ENCODE measurements around the gene THRB.

THRB gene

DNA sequence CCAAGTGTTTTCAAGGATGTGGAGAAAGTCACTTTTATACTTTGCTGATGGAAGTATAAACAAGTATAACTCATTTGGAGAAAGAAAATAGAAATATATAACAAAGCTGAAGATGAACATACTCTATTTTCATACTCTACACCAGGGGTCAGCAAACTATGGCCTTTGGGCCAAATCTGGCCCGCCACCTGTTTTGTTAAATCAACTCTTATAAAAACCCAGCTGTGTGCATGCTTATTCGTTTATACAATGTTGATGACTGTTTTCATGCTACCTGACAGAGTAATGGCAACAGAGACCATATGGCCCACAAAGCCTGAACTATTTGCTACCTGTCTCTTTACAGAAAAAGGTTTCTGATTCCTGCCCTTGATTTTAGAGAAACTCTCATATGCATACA lies 425.6 kb downstream of the THRB start:
- TF ChIP-seq, protein P1, sequence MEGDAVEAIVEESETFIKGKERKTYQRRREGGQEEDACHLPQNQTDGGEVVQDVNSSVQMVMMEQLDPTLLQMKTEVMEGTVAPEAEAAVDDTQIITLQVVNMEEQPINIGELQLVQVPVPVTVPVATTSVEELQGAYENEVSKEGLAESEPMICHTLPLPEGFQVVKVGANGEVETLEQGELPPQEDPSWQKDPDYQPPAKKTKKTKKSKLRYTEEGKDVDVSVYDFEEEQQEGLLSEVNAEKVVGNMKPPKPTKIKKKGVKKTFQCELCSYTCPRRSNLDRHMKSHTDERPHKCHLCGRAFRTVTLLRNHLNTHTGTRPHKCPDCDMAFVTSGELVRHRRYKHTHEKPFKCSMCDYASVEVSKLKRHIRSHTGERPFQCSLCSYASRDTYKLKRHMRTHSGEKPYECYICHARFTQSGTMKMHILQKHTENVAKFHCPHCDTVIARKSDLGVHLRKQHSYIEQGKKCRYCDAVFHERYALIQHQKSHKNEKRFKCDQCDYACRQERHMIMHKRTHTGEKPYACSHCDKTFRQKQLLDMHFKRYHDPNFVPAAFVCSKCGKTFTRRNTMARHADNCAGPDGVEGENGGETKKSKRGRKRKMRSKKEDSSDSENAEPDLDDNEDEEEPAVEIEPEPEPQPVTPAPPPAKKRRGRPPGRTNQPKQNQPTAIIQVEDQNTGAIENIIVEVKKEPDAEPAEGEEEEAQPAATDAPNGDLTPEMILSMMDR (IDR thresholded peaks at IDR 0.05; ENCODE audit: borderline replicate concordance, control extremely low read depth, extremely low read depth, insufficient read depth, missing control alignments), result no peak
- in situ Hi-C loops (cut with MboI; ENCODE audit: low sequenced_read_pairs, unreplicated experiment), result no loop called here
- DNase-seq (ENCODE audit: low spot score), result no peak

DNA sequence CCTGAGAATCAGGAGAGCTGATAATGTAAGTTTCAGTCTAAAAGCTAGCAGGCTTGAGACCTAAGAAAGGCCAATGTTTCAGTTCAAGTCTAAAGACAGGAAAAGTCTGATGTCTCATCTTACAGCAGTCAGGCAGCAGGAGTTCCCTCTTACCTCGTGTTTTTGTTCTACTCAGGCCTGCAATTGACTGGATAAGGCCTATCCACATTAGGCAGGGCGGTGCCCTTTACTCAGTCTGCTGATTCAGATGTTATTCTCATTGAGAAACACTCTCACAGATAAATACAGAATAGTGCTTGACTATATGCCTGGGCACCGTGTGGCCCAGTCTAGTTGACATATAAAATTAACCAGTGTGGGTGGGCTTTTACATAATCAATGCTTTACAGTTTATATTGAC lies 427.2 kb downstream of the THRB start:
- DNase-seq (ENCODE audit: low spot score), result no peak
- in situ Hi-C loops (cut with MboI; ENCODE audit: low sequenced_read_pairs, unreplicated experiment), result no loop called here
- TF ChIP-seq, protein P1 (IDR thresholded peaks at IDR 0.05; ENCODE audit: borderline replicate concordance, control extremely low read depth, extremely low read depth, insufficient read depth, missing control alignments), result no peak

All from GM13976 (cell line).